ENCODE data around the gene ITCH.

GRCh38 chr20:34433391-34433790 is 70.3 kb downstream of the ITCH start:
- TF ChIP-seq CTCF (tag by site-specific recombination; IDR thresholded peaks at IDR 0.05) (no peak), ZNF132 (tag by site-specific recombination; IDR thresholded peaks at IDR 0.05; ENCODE audit: borderline replicate concordance) (no peak), KLF9 (tag by site-specific recombination; IDR thresholded peaks at IDR 0.05; ENCODE audit: low read depth) (no peak), GFI1B (tag by site-specific recombination; IDR thresholded peaks at IDR 0.05) (no peak), ZSCAN23 (tag by site-specific recombination; IDR thresholded peaks at IDR 0.05) (no peak), ZNF26 (tag by site-specific recombination; IDR thresholded peaks at IDR 0.05) (no peak), YY1 (tag by site-specific recombination; IDR thresholded peaks at IDR 0.05) (no peak), ZEB2 (tag by site-specific recombination; IDR thresholded peaks at IDR 0.05) (no peak), ZBTB48 (tag by site-specific recombination; IDR thresholded peaks at IDR 0.05) (no peak), ZFP3 (tag by site-specific recombination; IDR thresholded peaks at IDR 0.05; ENCODE audit: low read depth) (no peak), ATF2 (tag by site-specific recombination; IDR thresholded peaks at IDR 0.05; ENCODE audit: low read depth) (no peak)
